Measurements from ENCODE around the gene TTC9B.

Gene TTC9B

GRCh38 chr19:40232479-40232878 is 14.3 kb upstream of the TTC9B start:
- ChIA-PET POLR2A (ENCODE audit: low non-redundant PET) (interaction anchor here (0.6 kb wide), 1 partner anchor 153 kb away, joined by 3 read pairs; no protein-coding TSS in a partner anchor), CTCF (interaction anchor here (1.0 kb wide), 1 partner anchor 92 kb away, joined by 3 read pairs; no protein-coding TSS in a partner anchor)
- TF ChIP-seq CTCF (conservative IDR thresholded peaks at IDR 0.05; ENCODE audit: low read depth): no peak
- DNase-seq (ENCODE audit: low spot score): no peak
- no peak overlapping the region for H3K27ac ChIP-seq

- TF ChIP-seq CTCF (conservative IDR thresholded peaks at IDR 0.05; ENCODE audit: low read depth): no peak
- POLR2A ChIA-PET (ENCODE audit: low non-redundant PET): interaction anchor here (0.6 kb wide), 1 partner anchor 153 kb away, joined by 3 read pairs; no protein-coding TSS in a partner anchor
- CTCF ChIA-PET: interaction anchor here (0.6 to 1.0 kb wide), 2 partner anchors 92 to 294 kb away, joined by 3 to 4 read pairs; no protein-coding TSS in a partner anchor
- H3K27ac ChIP-seq: peak overlapping the region; percentile 23; the same call in 1 of the 2 replicates
- no peak for DNase-seq (ENCODE audit: low spot score)
Observed at GRCh38 chr19:40231544-40232424, 13.6 kb upstream of the TTC9B start.

- TF ChIP-seq CTCF (conservative IDR thresholded peaks at IDR 0.05; ENCODE audit: low read depth): no peak
- ChIA-PET CTCF (interaction anchor here (0.6 kb wide), 1 partner anchor 295 kb away, joined by 4 read pairs; no protein-coding TSS in a partner anchor), POLR2A (ENCODE audit: low non-redundant PET) (no interaction called here)
- DNase-seq (ENCODE audit: low spot score): no peak
- H3K27ac ChIP-seq: peak overlapping the region; percentile 23; the same call in 1 of the 2 replicates
Observed at GRCh38 chr19:40231057-40231456, 12.9 kb upstream of the TTC9B start.

GRCh38 chr19:40229926-40230417 is 11.8 kb upstream of the TTC9B start:
- no peak overlapping the region for H3K27ac ChIP-seq
- ChIA-PET CTCF (interaction anchor here (0.7 kb wide), 1 partner anchor 25 kb away, joined by 3 read pairs; no protein-coding TSS in a partner anchor), POLR2A (ENCODE audit: low non-redundant PET) (no interaction called here)
- no peak for TF ChIP-seq CTCF (conservative IDR thresholded peaks at IDR 0.05; ENCODE audit: low read depth)
- DNase-seq (ENCODE audit: low spot score): no peak

- POLR2A ChIA-PET (ENCODE audit: low non-redundant PET): no interaction called here
- CTCF ChIA-PET: no interaction called here
- no peak overlapping the region for H3K27ac ChIP-seq
- TF ChIP-seq CTCF (conservative IDR thresholded peaks at IDR 0.05; ENCODE audit: low read depth): no peak
- no peak for DNase-seq (ENCODE audit: low spot score)
Observed at GRCh38 chr19:40229484-40229883, 11.3 kb upstream of the TTC9B start.

GRCh38 chr19:40228863-40229262 is 10.7 kb upstream of the TTC9B start:
- ChIA-PET POLR2A (ENCODE audit: low non-redundant PET) (no interaction called here), CTCF (no interaction called here)
- TF ChIP-seq CTCF (conservative IDR thresholded peaks at IDR 0.05; ENCODE audit: low read depth): no peak
- no peak for DNase-seq (ENCODE audit: low spot score)
- H3K27ac ChIP-seq: no peak overlapping the region
